ENCODE measurements around the gene GRPEL2.

Gene GRPEL2

GRCh38 chr5:149310488-149310887 lies 34.8 kb upstream of the GRPEL2 start:
- TF ChIP-seq EZH2phosphoT487 (IDR thresholded peaks at IDR 0.05; ENCODE audit: low read depth), result no peak
- no peak for TF ChIP-seq CTCF (IDR thresholded peaks at IDR 0.05; ENCODE audit: low read depth, low read length)
- no peak overlapping the region for H2AFZ ChIP-seq (ENCODE audit: low read depth, low read length)
- no peaks in the 10 kb centered on the region; the same call in 1 of the 2 replicates for H3K4me1 ChIP-seq (ENCODE audit: low read length)
- no peaks in the 10 kb centered on the region for H3K27me3 ChIP-seq (ENCODE audit: low read depth, low read length)
- no peaks in the 10 kb centered on the region for H3K36me3 ChIP-seq (replicated peaks; ENCODE audit: low read depth, low read length)
- no peaks in the 10 kb centered on the region for H4K20me1 ChIP-seq (ENCODE audit: insufficient read depth, low read length)
- H3K9me3 ChIP-seq (ENCODE audit: insufficient read depth, low read length), result no peaks in the 10 kb centered on the region
- no peak overlapping the region for H3K4me3 ChIP-seq (ENCODE audit: low read length)
- no peak overlapping the region for H3K9ac ChIP-seq (ENCODE audit: low read length)
- no peaks in the 10 kb centered on the region for H3K79me2 ChIP-seq (ENCODE audit: low read length)
- no peak overlapping the region for H3K4me2 ChIP-seq (ENCODE audit: low read length)
- H3K27ac ChIP-seq (ENCODE audit: low read length), result no peak overlapping the region

- Histone ChIP-seq H3K4me2 (ENCODE audit: low read length) (no peak overlapping the region), H3K79me2 (ENCODE audit: low read length) (no peaks in the 10 kb centered on the region), H3K9me3 (ENCODE audit: insufficient read depth, low read length) (no peaks in the 10 kb centered on the region), H3K27ac (ENCODE audit: low read length) (no peak overlapping the region), H3K4me1 (ENCODE audit: low read length) (no peaks in the 10 kb centered on the region; the same call in 1 of the 2 replicates), H3K27me3 (ENCODE audit: low read depth, low read length) (no peaks in the 10 kb centered on the region), H4K20me1 (ENCODE audit: insufficient read depth, low read length) (no peaks in the 10 kb centered on the region), H2AFZ (ENCODE audit: low read depth, low read length) (no peak overlapping the region), H3K9ac (ENCODE audit: low read length) (no peak overlapping the region), H3K4me3 (ENCODE audit: low read length) (no peak overlapping the region), H3K36me3 (replicated peaks; ENCODE audit: low read depth, low read length) (no peaks in the 10 kb centered on the region)
- TF ChIP-seq EZH2phosphoT487 (IDR thresholded peaks at IDR 0.05; ENCODE audit: low read depth), result no peak
- no peak for TF ChIP-seq CTCF (IDR thresholded peaks at IDR 0.05; ENCODE audit: low read depth, low read length)
Observed at GRCh38 chr5:149310947-149311658, 34.2 kb upstream of the GRPEL2 start.

- H3K4me3 ChIP-seq (ENCODE audit: low read length), result no peak overlapping the region
- no peaks in the 10 kb centered on the region; the same call in 1 of the 2 replicates for H3K4me1 ChIP-seq (ENCODE audit: low read length)
- H3K79me2 ChIP-seq (ENCODE audit: low read length), result no peaks in the 10 kb centered on the region
- H4K20me1 ChIP-seq (ENCODE audit: insufficient read depth, low read length), result no peaks in the 10 kb centered on the region
- H3K4me2 ChIP-seq (ENCODE audit: low read length), result no peak overlapping the region
- no peak for TF ChIP-seq EZH2phosphoT487 (IDR thresholded peaks at IDR 0.05; ENCODE audit: low read depth)
- no peaks in the 10 kb centered on the region for H3K36me3 ChIP-seq (replicated peaks; ENCODE audit: low read depth, low read length)
- H2AFZ ChIP-seq (ENCODE audit: low read depth, low read length), result no peak overlapping the region
- no peak overlapping the region for H3K9ac ChIP-seq (ENCODE audit: low read length)
- no peak overlapping the region for H3K27ac ChIP-seq (ENCODE audit: low read length)
- H3K9me3 ChIP-seq (ENCODE audit: insufficient read depth, low read length), result no peaks in the 10 kb centered on the region
- no peaks in the 10 kb centered on the region for H3K27me3 ChIP-seq (ENCODE audit: low read depth, low read length)
Observed at GRCh38 chr5:149313151-149313841, 32.0 kb upstream of the GRPEL2 start.

GRCh38 chr5:149314571-149315111 lies 30.7 kb upstream of the GRPEL2 start:
- Histone ChIP-seq H3K4me2 (ENCODE audit: low read length) (no peak overlapping the region), H4K20me1 (ENCODE audit: insufficient read depth, low read length) (no peaks in the 10 kb centered on the region), H3K4me3 (ENCODE audit: low read length) (no peak overlapping the region), H3K9ac (ENCODE audit: low read length) (no peak overlapping the region), H2AFZ (ENCODE audit: low read depth, low read length) (no peak overlapping the region), H3K9me3 (ENCODE audit: insufficient read depth, low read length) (no peaks in the 10 kb centered on the region), H3K4me1 (ENCODE audit: low read length) (no peaks in the 10 kb centered on the region; the same call in 1 of the 2 replicates), H3K79me2 (ENCODE audit: low read length) (no peaks in the 10 kb centered on the region), H3K36me3 (replicated peaks; ENCODE audit: low read depth, low read length) (no peaks in the 10 kb centered on the region), H3K27me3 (ENCODE audit: low read depth, low read length) (no peaks in the 10 kb centered on the region), H3K27ac (ENCODE audit: low read length) (no peak overlapping the region)
- TF ChIP-seq EZH2phosphoT487 (IDR thresholded peaks at IDR 0.05; ENCODE audit: low read depth) (no peak), CTCF (IDR thresholded peaks at IDR 0.05; ENCODE audit: low read depth, low read length) (0 out of 2 replicates have a peak, but pooled peaks have one; percentile 6)

Data from OCI-LY3 (cell line).